NCI-H2227 (cell line): ENCODE data around the gene PHOSPHO1.

Source experiments
- DNase-seq: peaks from one replicate; lab custom pipeline; 2025; ENCODE audit not compliant: unreplicated experiment; lab: John Stamatoyannopoulos, UW

Gene PHOSPHO1

GRCh38 chr17:49218941-49219913 is 11.4 kb downstream of the PHOSPHO1 start:
- DNase-seq = no peak

GRCh38 chr17:49217651-49218413 is 12.8 kb downstream of the PHOSPHO1 start:
- no peak for DNase-seq

GRCh38 chr17:49216953-49217650 is 13.5 kb downstream of the PHOSPHO1 start:
- no peak for DNase-seq

GRCh38 chr17:49216482-49216881 is 14.1 kb downstream of the PHOSPHO1 start:
- DNase-seq = no peak

- DNase-seq = no peak
Measured at GRCh38 chr17:49214676-49215360, 15.8 kb downstream of the PHOSPHO1 start.

GRCh38 chr17:49213847-49214246 is 16.7 kb downstream of the PHOSPHO1 start:
- no peak for DNase-seq

GRCh38 chr17:49213399-49213798 is 17.2 kb downstream of the PHOSPHO1 start:
- DNase-seq = no peak

- no peak for DNase-seq
Measured at GRCh38 chr17:49210158-49211029, 20.2 kb downstream of the PHOSPHO1 start, which contains the start of the genes ABI3 and GNGT2. Gene ABI3 (plus strand): TSS chr17:49210707. CDS start chr17:49210725, 18 bp downstream. Gene GNGT2 (minus strand): TSS chr17:49210574. CDS start chr17:49207422, 3,152 bp downstream.

GRCh38 chr17:49209061-49209571 is 21.5 kb downstream of the PHOSPHO1 start:
- no peak for DNase-seq

GRCh38 chr17:49204516-49204915 is 26.1 kb downstream of the PHOSPHO1 start:
- no peak for DNase-seq

GRCh38 chr17:49203796-49204195 is 26.8 kb downstream of the PHOSPHO1 start:
- no peak for DNase-seq

- DNase-seq = no peak
Measured at GRCh38 chr17:49201481-49201927, 29.1 kb downstream of the PHOSPHO1 start.

GRCh38 chr17:49200423-49201083 is 30.0 kb downstream of the PHOSPHO1 start:
- DNase-seq = no peak

GRCh38 chr17:49198211-49198610 is 32.4 kb downstream of the PHOSPHO1 start:
- DNase-seq = no peak

- no peak for DNase-seq
Measured at GRCh38 chr17:49197346-49197998, 33.1 kb downstream of the PHOSPHO1 start.

GRCh38 chr17:49196520-49196919 is 34.1 kb downstream of the PHOSPHO1 start:
- no peak for DNase-seq

GRCh38 chr17:49195751-49196150 is 34.8 kb downstream of the PHOSPHO1 start:
- DNase-seq = no peak

GRCh38 chr17:49194297-49194607 is 36.3 kb downstream of the PHOSPHO1 start:
- no peak for DNase-seq
